ENCODE results near the gene NEBL. TPM values are rescaled to one million over a fixed set of nuclear protein-coding genes. Genes with fewer than 3 reads are reported as not detected.

The NEBL gene
- total RNA-seq, 1 donor from 2014 or later = 37.2 TPM

DNA sequence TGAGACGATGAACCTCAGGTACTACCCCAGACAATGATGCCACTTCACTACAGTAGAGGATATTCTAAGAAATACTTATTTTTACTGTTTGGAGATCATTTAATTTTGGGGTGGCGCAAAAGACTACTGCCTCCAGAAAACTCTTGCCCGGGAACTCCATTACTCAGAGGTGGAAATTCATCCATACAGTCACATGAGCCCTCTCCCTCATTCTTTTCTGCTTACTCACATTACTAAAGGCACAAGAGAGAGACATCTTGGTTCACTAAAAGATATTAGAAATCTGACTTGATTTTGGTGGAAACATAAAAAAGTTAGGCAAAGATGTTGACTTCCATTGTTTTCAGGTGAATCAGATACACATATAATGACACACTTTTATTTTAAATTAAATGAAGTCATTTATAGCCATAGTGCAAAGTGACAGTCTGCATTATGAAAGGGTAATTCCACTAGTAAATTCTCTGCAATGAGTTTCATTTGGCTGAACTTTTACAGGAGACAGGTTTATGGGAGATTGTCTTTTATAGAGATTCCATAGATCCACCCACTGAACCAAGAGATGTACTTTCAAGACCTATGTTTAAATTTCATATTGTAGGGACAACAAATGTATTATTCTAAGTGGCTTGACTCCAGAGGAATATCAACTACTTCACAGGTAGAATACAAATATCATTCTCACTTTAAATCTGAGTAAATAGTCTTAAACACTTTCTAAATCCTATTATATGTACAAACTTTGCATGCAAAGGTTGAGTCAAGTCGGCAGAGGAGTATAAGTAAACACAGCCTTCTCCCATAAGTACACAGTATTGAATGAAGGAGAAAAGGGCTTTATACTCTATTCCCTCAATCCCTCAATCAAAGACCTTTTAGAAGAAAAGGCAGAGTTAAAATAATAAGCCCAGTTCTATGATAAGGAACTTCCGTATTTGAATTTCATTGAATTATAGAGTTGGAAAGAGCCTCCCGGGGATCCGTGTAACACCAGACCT lies 18.8 kb downstream of the NEBL start:
- ATAC-seq (no peak), DNase-seq (ENCODE audit: low spot score) (no peak)
- intact Hi-C loops (cut with DNase I) = no loop called here

DNA sequence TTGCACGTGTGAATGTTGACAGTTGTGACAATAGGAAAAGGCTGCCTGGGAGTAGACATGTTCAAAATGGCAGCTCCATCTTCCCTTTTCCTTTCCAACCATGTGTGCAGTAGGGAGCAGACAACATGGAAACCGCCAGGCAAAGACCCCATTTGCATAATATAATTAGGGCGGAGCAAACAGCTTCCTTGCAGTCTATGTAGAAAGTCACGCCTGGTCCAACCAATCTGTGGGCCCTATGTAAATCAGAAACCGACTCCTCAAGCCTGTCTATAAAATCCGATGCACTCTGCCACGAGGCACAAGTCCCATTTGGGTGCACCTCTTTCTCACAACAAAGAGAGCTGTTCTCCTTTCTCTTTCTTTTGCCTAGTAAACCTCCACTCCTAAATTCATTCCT lies 19.6 kb downstream of the NEBL start:
- no peak for DNase-seq (ENCODE audit: low spot score)
- intact Hi-C loops (cut with DNase I) = no loop called here
- ATAC-seq = no peak

DNA sequence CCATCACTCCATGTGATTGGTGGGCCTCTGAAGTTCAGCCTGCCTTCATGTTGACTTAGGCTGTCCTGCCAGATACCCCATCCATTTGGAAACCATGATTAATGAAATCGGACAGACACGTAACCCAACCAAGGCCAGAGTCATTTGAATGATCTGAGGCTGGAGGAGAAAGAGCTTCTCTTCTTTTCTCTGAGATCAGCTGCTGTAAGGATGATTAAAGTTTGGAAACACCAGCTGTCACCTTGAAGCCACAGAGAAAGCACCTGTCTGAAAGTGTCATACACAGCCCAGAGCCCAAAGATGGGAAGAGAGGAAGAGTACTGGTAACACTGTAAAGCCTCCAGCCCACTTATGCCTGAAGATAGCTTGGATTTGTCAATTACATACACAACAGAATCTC lies 22.9 kb downstream of the NEBL start:
- intact Hi-C loops (cut with DNase I) = no loop called here
- DNase-seq (ENCODE audit: low spot score) = no peak
- no peak for ATAC-seq

DNA sequence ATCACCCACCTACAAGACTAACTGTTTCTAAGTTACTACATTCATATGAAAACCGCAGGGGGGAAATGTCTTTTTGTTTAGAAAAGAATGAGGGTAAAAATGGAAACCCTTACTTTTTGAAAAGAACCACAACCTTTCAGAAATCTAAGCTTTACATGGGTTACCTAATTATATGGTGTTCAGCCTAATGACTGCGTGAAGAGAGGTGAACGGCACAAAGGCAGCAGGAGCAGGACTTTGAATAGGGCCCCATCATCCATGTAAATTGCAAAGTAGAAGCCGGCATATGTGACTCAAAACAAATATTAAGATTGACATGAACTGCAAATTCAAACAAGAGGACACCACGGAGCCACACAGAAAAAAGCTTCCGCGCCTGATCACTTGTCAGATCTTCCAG lies 25.1 kb downstream of the NEBL start:
- ATAC-seq (no peak), DNase-seq (ENCODE audit: low spot score) (no peak)
- intact Hi-C loops (cut with DNase I) = no loop called here

DNA sequence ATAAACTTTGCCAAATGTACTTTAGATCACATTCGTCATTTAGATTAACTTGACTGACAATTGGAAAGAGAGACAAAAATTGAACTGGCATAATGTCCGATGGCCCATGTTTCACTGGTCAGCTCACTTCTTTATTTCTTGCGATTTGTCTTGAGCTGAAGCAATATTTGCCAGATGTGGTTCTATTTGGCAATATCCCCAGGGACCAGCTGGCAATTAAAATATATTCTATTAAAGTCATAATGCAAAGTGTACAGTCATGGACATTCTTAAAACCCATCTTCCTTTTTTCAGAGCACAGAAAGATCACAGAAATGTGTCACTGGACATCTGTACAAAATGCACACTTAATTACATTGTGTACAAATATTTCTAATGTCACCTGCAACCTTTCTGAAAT lies 26.3 kb downstream of the NEBL start:
- DNase-seq (ENCODE audit: low spot score) (no peak), ATAC-seq (no peak)
- intact Hi-C loops (cut with DNase I) = no loop called here

DNA sequence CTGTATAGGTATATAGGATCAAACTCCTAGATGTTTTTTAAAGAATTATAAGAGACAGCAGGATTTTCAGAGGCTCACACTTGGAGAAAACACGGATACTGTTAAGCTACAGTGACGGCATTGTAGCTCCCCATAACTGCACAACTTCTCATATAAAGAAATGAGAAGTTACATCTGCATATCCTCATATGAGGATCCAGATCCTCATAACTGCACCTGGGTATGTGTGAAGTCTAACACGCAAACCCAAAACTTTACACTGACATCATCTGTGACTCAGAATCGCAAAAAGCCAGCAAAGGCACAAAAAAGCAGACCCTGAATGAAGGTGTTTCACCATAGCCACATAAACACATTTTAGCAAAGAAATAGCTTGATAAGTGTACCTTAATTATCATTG lies 34.1 kb downstream of the NEBL start:
- intact Hi-C loops (cut with DNase I) = no loop called here
- no peak for ATAC-seq
- DNase-seq (ENCODE audit: low spot score) = no peak

DNA sequence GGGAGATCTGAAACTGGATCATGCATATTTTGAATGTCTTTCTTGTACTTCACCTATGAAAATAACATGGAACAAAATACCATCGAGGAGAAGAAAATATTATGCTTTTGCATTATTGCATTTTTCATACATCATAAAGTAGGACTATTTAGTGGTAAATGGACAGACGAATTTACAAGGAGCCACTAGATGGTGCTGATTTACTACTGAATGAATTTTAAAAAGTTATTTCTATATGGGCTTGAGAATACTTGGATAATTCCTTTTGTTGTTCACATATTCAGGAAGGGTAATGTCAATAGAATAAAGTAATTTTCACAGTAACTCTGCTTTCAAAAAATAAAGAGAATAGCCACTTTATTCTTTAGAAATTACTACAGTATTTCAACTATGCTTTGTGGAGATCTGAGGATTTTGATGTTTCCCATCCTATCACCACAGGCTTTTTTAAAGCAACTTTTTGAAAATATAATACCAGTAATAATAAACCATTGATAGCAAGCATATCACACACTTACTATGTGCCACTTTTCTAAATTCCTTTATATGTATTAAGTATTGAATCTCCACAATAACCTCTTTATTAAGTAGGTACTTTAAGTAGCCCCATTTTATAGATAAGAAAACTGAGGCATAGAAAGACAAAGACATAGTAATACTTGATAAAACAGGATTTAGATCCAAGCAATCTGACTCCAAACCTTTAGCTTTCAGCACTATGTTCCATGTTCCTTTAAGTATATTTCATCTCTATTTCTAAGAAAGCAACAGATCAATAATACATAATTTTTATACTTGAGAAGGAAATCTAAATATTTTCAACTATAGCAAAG lies 38.6 kb downstream of the NEBL start:
- ATAC-seq (no peak), DNase-seq (ENCODE audit: low spot score) (no peak)
- intact Hi-C loops (cut with DNase I) = no loop called here

DNA sequence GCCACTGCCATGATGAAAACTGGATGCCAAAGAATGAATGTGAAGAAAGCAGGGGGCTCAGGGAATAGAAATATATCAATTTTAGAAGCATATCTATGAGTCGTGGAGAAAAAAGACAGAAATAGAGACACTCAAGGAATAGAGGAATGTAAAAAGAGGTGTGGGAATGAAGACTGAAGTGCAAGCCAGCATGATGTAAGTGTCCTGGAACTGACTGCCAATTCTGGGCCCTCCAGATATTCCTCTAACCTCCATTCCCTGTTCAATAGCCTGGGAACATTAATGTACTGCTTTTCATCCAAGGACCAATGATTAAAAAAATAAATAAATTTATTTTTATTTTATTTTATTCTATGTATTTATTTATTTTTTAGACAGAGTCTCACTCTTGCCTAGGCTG lies 40.6 kb downstream of the NEBL start:
- DNase-seq (ENCODE audit: low spot score) (no peak), ATAC-seq (no peak)
- intact Hi-C loops (cut with DNase I) = no loop called here

DNA sequence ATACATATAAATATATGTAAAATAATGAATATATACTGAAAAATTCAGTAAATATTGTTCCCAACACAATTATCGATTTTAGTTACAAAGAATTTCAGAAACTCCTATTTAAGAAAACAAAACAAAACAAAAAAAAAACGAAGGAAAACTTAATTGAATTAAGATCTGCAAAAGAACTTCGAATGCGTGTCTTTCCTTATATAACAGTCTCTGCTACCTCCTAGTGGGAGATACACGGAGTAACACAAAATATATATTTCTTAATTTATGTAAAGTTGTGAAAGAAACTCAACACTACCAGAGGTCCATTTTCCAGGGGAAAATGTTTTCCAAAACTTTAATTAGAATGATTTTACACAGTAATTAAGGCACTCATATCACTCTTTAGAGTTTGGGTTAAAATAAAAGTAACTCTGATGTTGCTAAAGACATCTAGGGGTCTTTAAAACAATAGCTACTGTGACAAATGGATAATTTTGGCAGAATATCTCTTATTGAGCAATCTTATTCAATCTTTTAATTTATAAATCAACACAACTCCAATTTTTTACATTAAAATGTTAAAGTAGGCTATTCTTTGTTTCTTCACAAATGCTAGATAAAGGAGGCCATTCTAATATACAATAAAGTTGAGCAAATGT lies 41.6 kb downstream of the NEBL start:
- DNase-seq (ENCODE audit: low spot score) (no peak), ATAC-seq (no peak)
- intact Hi-C loops (cut with DNase I) = no loop called here

DNA sequence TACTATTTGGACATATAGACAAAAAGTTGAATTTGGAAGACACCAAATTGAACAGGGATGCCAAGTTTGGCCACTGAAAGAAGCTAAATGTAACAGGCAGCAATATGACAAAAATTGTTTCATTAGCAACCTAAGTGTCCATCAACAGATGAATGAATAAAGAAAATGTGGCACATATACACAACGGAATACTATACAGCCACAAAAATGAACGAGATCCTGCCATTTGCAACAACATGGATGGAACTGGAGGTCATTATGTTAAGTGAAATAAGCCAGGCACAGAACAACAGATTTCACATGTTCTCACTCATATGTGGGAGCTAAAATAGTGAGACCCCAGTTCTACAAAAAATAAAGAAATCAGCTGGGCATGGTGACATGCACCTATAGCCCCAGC lies 43.8 kb downstream of the NEBL start:
- intact Hi-C loops (cut with DNase I) = no loop called here
- ATAC-seq (no peak), DNase-seq (ENCODE audit: low spot score) (no peak)

DNA sequence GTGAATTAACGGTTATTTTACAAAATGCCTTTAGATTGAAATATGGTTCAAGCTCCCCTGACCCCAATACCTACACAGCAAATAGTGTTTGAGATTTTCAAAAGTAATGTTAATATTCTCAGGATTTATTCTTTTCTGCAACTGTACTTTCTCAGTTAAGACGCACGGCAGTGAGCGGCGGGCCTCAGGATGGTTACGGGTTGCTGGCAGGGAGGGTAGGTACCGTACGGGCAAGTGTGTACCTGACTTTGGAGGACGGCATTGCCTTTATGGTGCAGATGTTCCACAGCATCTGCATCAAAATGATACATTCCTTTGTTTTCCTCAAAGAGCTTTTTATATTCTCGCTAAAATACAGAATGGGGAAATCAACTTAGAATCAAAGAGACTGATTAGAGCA lies 44.8 kb downstream of the NEBL start:
- intact Hi-C loops (cut with DNase I) = no loop called here
- no peak for DNase-seq (ENCODE audit: low spot score)
- ATAC-seq = no peak

DNA sequence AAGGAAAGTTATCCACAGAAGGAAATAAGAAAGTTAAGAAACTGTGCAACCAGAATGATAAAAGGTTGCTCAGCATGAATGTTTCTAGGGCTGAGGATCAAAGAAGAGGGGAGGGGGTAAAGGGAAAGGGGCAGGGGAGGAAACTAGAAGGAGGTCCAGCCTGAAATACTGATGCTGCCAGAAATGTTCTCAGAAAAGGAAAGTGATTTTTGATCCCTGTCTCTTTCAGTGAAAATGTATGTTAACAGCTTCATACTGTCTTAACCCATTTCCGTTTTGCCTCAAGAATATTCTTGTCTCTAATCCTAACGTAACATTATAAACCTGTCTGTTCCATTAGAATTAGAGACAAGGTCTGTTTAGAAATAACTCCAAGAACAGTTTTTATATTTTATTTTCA lies 49.6 kb downstream of the NEBL start:
- ATAC-seq = no peak
- no peak for DNase-seq (ENCODE audit: low spot score)
- intact Hi-C loops (cut with DNase I) = no loop called here

DNA sequence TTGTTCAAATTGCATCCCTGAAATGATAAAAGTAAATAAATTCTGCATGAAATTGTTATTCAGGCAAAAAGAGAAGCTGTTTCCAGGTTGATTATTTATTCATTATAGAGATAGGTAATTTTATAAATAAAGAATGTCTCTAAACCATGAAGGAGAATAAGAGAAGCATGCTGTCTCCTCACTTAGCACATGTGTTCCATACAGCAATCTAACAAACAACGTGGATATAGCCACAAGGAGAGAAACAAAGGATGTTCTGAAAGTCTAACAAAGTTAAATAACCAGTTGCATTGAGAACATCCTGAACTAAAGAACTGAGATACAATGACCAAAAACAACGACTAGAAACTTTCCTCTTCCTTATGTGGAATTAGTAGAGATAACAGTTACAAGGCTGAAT lies 50.8 kb downstream of the NEBL start:
- no peak for DNase-seq (ENCODE audit: low spot score)
- intact Hi-C loops (cut with DNase I) = no loop called here
- ATAC-seq = no peak

DNA sequence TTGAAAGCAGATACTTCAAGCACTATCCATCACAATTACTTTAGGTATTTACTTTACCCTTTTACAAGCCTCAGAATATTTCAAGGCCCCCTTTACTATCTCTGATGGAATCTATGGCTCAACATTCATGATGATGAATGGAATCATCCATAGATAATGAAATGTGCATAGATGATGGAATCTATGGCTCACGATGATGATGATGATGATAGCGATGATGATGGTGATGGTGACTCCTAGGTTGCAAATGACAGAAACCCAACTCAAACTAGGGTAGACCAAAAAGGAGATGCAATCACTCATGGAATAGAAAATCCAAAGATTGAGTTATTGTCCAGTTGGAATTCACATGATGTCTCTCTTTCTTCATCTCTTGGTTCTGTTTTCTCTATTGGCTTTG lies 55.7 kb downstream of the NEBL start:
- DNase-seq (ENCODE audit: low spot score) (no peak), ATAC-seq (no peak)
- intact Hi-C loops (cut with DNase I) = no loop called here

DNA sequence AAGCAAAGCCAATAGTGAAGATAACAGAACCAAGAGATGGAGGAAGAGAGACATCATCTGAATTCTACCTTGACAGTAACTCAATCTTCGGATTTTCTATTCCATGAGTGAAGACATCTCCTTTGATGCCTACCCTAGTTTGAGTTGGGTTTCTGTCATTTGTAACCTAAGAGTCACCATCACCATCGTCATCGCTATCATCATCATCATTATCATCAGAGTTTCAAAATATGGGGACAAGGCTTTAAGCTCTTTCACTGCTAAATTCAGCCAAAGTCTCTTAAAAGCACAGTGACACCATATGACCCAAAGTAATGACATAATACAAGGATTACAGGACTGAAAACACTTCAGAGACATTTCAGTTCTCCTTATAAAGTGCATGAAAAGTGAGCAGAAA lies 57.2 kb downstream of the NEBL start:
- DNase-seq (ENCODE audit: low spot score) (no peak), ATAC-seq (no peak)
- intact Hi-C loops (cut with DNase I) = no loop called here

DNA sequence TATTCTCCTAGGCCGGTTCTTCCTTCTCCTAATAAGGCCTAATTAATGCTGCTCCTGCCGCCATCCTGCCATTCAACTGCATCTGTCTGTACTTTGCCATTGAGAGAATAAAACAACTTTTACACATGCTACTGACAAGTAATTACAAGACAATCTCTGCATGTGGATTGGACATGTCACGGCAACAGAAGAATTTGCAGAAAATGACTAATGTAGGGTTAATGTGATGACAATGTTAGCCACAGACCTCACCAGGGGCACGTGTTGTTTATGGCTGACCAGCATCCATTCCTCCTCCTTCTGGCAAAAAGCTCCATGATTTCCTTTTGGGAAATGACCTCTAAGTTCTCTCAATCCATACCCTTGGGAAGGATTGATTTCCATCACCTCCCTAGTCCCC lies 58.0 kb downstream of the NEBL start:
- intact Hi-C loops (cut with DNase I) = no loop called here
- ATAC-seq (no peak), DNase-seq (ENCODE audit: low spot score) (no peak)

DNA sequence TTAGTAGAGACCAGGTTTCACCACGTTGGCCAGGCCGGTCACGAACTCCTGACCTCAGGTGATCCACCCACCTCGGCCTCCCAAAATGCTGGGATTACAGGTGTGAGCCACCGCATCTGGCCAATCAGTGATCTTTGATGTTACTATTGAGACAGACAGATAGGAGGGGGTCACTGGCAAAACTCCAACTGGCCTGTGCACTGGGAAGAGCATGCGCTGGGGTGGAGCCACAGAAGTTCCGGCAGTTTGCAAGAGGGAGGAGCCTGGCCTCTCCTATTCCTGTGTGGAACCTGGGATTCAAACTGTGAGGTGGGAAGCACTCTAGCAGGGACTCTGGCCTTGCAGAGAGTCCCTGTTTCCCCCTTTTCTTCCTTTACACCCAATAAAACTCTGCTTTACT lies 60.7 kb downstream of the NEBL start:
- DNase-seq (ENCODE audit: low spot score) (no peak), ATAC-seq (no peak)
- intact Hi-C loops (cut with DNase I) = no loop called here

DNA sequence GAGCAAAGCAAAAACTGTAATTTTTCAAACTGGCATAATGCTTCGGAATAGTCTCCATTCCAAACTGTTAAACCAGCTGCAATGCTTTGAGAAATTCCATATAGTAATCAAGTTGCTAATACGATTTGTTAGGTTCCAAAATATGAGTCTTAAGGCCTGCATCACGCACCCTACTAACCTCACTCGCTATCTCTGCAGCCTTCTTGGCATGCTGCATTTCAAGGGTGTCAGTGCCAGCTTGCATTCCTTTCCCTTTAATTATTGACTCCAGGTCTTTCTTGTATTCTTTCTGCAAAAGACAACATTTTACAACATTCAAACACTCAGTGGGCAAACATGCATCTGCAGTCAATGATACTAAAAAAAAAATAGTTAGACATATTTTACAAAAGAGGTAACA lies 61.8 kb downstream of the NEBL start:
- intact Hi-C loops (cut with DNase I) = no loop called here
- no peak for ATAC-seq
- DNase-seq (ENCODE audit: low spot score) = no peak

DNA sequence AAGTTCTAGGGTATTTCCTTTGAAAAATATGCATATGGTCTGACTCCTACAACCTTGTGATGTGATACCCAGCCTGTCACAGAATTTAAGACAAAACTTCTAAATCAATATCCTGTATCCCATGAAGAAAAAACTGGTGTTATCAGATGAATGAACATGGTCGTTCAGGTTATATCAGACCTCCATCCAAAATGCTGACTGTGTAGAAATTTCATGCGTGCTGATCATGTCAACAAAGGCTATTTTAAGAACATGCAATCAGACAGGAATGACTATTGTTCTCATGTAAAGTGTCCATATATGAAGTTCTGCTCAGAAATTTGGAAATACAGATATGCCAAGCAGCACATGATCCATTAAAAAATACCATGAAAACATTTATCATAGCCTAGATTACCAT lies 62.3 kb downstream of the NEBL start:
- DNase-seq (ENCODE audit: low spot score) (no peak), ATAC-seq (no peak)
- intact Hi-C loops (cut with DNase I) = no loop called here

DNA sequence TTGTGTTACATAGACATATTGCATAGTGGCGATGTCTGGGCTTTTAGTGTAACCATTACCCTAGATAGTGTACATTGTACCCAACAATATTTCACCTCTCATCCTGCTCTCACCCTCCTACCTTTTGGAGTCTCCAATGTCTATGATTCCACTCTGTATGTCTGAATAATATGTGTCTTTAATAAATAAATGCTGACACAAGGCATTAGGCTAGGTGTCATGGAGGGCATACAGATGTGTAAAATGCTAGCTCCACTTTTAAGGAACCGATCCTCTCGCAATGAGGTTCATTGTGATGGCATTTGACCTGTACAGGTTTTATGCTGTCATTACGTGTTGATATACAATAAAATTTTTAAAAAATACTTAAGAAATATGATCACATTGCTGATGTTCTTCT lies 74.3 kb downstream of the NEBL start:
- intact Hi-C loops (cut with DNase I) = no loop called here
- no peak for ATAC-seq
- no peak for DNase-seq (ENCODE audit: low spot score)
